ENCODE data around the gene TMPRSS3. TPM values are rescaled to one million over a fixed set of nuclear protein-coding genes. Genes with fewer than 3 reads are reported as not detected.
A peak's percentile ranks its signal among the peaks of the same experiment; 100 is the strongest.

TMPRSS3 gene
- polyA plus RNA-seq, 1 experiment = not detected

GRCh38 chr21:42338729-42339715 lies 56.8 kb downstream of the TMPRSS3 start:
- TF ChIP-seq, protein P1, sequence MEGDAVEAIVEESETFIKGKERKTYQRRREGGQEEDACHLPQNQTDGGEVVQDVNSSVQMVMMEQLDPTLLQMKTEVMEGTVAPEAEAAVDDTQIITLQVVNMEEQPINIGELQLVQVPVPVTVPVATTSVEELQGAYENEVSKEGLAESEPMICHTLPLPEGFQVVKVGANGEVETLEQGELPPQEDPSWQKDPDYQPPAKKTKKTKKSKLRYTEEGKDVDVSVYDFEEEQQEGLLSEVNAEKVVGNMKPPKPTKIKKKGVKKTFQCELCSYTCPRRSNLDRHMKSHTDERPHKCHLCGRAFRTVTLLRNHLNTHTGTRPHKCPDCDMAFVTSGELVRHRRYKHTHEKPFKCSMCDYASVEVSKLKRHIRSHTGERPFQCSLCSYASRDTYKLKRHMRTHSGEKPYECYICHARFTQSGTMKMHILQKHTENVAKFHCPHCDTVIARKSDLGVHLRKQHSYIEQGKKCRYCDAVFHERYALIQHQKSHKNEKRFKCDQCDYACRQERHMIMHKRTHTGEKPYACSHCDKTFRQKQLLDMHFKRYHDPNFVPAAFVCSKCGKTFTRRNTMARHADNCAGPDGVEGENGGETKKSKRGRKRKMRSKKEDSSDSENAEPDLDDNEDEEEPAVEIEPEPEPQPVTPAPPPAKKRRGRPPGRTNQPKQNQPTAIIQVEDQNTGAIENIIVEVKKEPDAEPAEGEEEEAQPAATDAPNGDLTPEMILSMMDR (IDR thresholded peaks at IDR 0.05; ENCODE audit: low read depth, low read length) = no peak
- POLR2A ChIA-PET = no interaction called here
- CTCF ChIA-PET = interaction anchor here (1.4 to 2.4 kb wide), 2 partner anchors 43 to 194 kb away, joined by 3 to 8 read pairs; no protein-coding TSS in a partner anchor
- Histone ChIP-seq H3K27me3 (ENCODE audit: control insufficient read depth, insufficient read depth, low read length) (peaks cover 6% of the 10 kb centered on the region), H3K9me3 (ENCODE audit: control insufficient read depth, insufficient read depth, low read length) (no peaks in the 10 kb centered on the region), H3K27ac (ENCODE audit: low read depth, low read length) (no peak overlapping the region), H3K4me3 (ENCODE audit: low read depth, low read length) (no peak overlapping the region)
- no peak for DNase-seq (ENCODE audit: low read depth, low spot score)

- POLR2A ChIA-PET = no interaction called here
- CTCF ChIA-PET = interaction anchor here (1.0 to 2.4 kb wide), 3 partner anchors 15 to 193 kb away, joined by 3 to 8 read pairs (median 3); no protein-coding TSS in a partner anchor
- H3K9me3 ChIP-seq (ENCODE audit: control insufficient read depth, insufficient read depth, low read length) = no peaks in the 10 kb centered on the region
- peaks cover 6% of the 10 kb centered on the region for H3K27me3 ChIP-seq (ENCODE audit: control insufficient read depth, insufficient read depth, low read length)
- no peak overlapping the region for H3K4me3 ChIP-seq (ENCODE audit: low read depth, low read length)
- no peak overlapping the region for H3K27ac ChIP-seq (ENCODE audit: low read depth, low read length)
- TF ChIP-seq, protein P1 (IDR thresholded peaks at IDR 0.05; ENCODE audit: low read depth, low read length) = peak; percentile 54
- DNase-seq (ENCODE audit: low read depth, low spot score) = no peak
Observed at GRCh38 chr21:42337830-42338728, 57.8 kb downstream of the TMPRSS3 start.

- DNase-seq (ENCODE audit: low read depth, low spot score) = no peak
- CTCF ChIA-PET = interaction anchor here (1.0 to 2.4 kb wide), 3 partner anchors 14 to 192 kb away, joined by 3 to 8 read pairs (median 3); no protein-coding TSS in a partner anchor
- Histone ChIP-seq H3K27ac (ENCODE audit: low read depth, low read length) (no peak overlapping the region), H3K4me3 (ENCODE audit: low read depth, low read length) (no peak overlapping the region), H3K27me3 (ENCODE audit: control insufficient read depth, insufficient read depth, low read length) (peaks cover 6% of the 10 kb centered on the region), H3K9me3 (ENCODE audit: control insufficient read depth, insufficient read depth, low read length) (no peaks in the 10 kb centered on the region)
- POLR2A ChIA-PET = no interaction called here
- TF ChIP-seq, protein P1 (IDR thresholded peaks at IDR 0.05; ENCODE audit: low read depth, low read length) = no peak
Observed at GRCh38 chr21:42337276-42337675, 58.6 kb downstream of the TMPRSS3 start.

DNA sequence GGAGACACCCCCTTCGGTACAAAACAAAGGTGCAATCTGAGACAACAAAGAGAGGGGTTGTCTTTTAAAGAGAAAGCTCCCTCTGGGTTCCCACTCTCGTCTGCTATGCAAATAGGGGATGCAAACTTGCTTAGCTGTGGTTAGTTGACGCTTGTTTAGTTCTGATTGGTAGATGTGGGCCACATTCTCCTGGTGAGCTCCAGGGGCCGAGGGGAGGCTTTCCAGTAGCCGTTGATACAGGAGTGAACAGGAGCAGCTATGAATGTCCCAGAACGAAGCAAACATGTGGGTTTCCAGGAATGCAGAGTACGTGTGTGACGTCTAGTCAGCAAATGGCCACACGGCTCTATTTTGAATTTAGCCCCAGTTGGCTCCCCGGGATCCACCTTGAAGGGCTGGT lies 59.8 kb downstream of the TMPRSS3 start:
- H3K27ac ChIP-seq (ENCODE audit: low read depth, low read length) = no peak overlapping the region
- no peak overlapping the region for H3K4me3 ChIP-seq (ENCODE audit: low read depth, low read length)
- H3K27me3 ChIP-seq (ENCODE audit: control insufficient read depth, insufficient read depth, low read length) = peaks cover 6% of the 10 kb centered on the region
- CTCF ChIA-PET = no interaction called here
- TF ChIP-seq, protein P1 (IDR thresholded peaks at IDR 0.05; ENCODE audit: low read depth, low read length) = no peak
- POLR2A ChIA-PET = no interaction called here
- no peaks in the 10 kb centered on the region for H3K9me3 ChIP-seq (ENCODE audit: control insufficient read depth, insufficient read depth, low read length)
- no peak for DNase-seq (ENCODE audit: low read depth, low spot score)
